HCT116 (cell line): ENCODE results near the gene CRTC1. TPM values are rescaled to one million over a fixed set of nuclear protein-coding genes. Genes with fewer than 3 reads are reported as not detected.

Experiments used
- ATAC-seq: fragments of 200-7000 bp; cut with Tn5 transposase; 2 replicates; pipeline ENCODE4 v1.9.1; 2020; ENCODE audit warnings: mild to moderate bottlenecking, moderate library complexity
- BruUV-seq: library from RNA; stranded (reverse); fragments of 400-500 nt; replicated peaks from 2 replicates; lab custom pipeline; 2021; lab: Mats Ljungman, UMichigan
- CTCF ChIA-PET: fragments of 300-600 bp; sonication (Branson Sonifier 250); formaldehyde crosslinking; loops from one replicate; lab custom pipeline; 2021; ENCODE audit warnings: antibody characterized with exemption; lab: Charles Lee
- POLR2A ChIA-PET: fragments of 300-600, 350-600 bp; sonication (Branson Sonifier 250); formaldehyde crosslinking; loops from one replicate; lab custom pipeline; 2021; ENCODE audit warnings: antibody characterized with exemption; lab: Charles Lee
- RAD21 ChIA-PET, 2 experiments: fragments of 300-600 bp; sonication (Branson Sonifier 250); formaldehyde crosslinking; loops; one replicate each; lab custom pipeline; 2023; ENCODE audit warnings: low total read pairs in 2 of 2; ENCODE audit not compliant: uncharacterized antibody in 2 of 2, unreplicated experiment in 2 of 2, low non-redundant PET in 1 of 2; lab: Charles Lee
- DNase-seq: peaks from one replicate; pipeline ENCODE4 v3.0.0-alpha.2; 2010; ENCODE audit warnings: low read depth, low spot score
- H2AFZ ChIP-seq: fragments of 200-600 bp; shearing (Covaris generic), sonication (generic); 2 replicates; pipeline ENCODE4 v1.6.1; 2017; ENCODE audit warnings: low read depth, mixed run types, mixed read lengths, antibody characterized with exemption, low read length; ENCODE audit not compliant: poor library complexity, severe bottlenecking
- H3K27ac ChIP-seq: 2 replicates; pipeline ENCODE4 v1.5.1; 2012; ENCODE audit warnings: low read depth, low read length
- H3K27me3 ChIP-seq: fragments of 200-600 bp; sonication (generic); 2 replicates; pipeline ENCODE4 v1.6.1; 2016; ENCODE audit warnings: mixed run types, low read length, mixed read lengths; ENCODE audit not compliant: insufficient read depth
- H3K36me3 ChIP-seq, 2 experiments: fragments of 200-500 bp in 1 of 2; fragments of 200-600 bp in 1 of 2; sonication (Bioruptor generic) in 1 of 2; sonication (generic) in 1 of 2; 2 replicates each; pipeline versions ENCODE4 v1.5.1 to v1.6.1; 2014 to 2016; ENCODE audit warnings: low read length in 2 of 2, inconsistent platforms in 1 of 2, mixed read lengths in 1 of 2, mixed run types in 1 of 2; ENCODE audit not compliant: insufficient read depth in 2 of 2, control insufficient read depth in 1 of 2
- H3K4me1 ChIP-seq, 2 experiments: fragments of 200-600 bp in 1 of 2; sonication (generic) in 1 of 2; 2 replicates each; pipeline versions ENCODE4 v1.5.1 to v1.6.1; 2012 to 2017; ENCODE audit warnings: low read length in 2 of 2, inconsistent platforms in 1 of 2, mild to moderate bottlenecking in 1 of 2, mixed read lengths in 1 of 2, mixed run types in 1 of 2, moderate library complexity in 1 of 2; ENCODE audit not compliant: insufficient read depth in 2 of 2, control insufficient read depth in 1 of 2
- H3K4me2 ChIP-seq: fragments of 200-600 bp; sonication (generic); 2 replicates; pipeline ENCODE4 v1.6.1; 2017; ENCODE audit warnings: mixed run types, low read length, mixed read lengths
- H3K4me3 ChIP-seq, 2 experiments: fragments of 200-600 bp in 1 of 2; sonication (generic) in 1 of 2; replicated peaks in 1 of 2; 2 replicates each; pipeline ENCODE4 v1.5.1; 2011 to 2016; ENCODE audit warnings: low read length in 2 of 2, control low read depth in 1 of 2, low read depth in 1 of 2, mild to moderate bottlenecking in 1 of 2, mixed read lengths in 1 of 2, mixed run types in 1 of 2
- H3K79me2 ChIP-seq: fragments of 200-600 bp; sonication (generic); 2 replicates; pipeline ENCODE4 v1.6.1; 2017; ENCODE audit warnings: mild to moderate bottlenecking, mixed run types, low read length, moderate library complexity, mixed read lengths; ENCODE audit not compliant: insufficient read depth
- H3K9ac ChIP-seq: fragments of 200-600 bp; sonication (generic); 2 replicates; pipeline ENCODE4 v1.6.1; 2016; ENCODE audit warnings: low read length, mixed read lengths
- H3K9me2 ChIP-seq: fragments of 200-600 bp; sonication (generic), shearing (Covaris generic); 2 replicates; pipeline ENCODE4 v1.6.1; 2017; ENCODE audit warnings: mixed run types, mild to moderate bottlenecking, moderate library complexity; ENCODE audit not compliant: insufficient read depth
- H3K9me3 ChIP-seq, 2 experiments: fragments of 200-500 bp in 1 of 2; fragments of 200-600 bp in 1 of 2; sonication (Bioruptor generic) in 1 of 2; sonication (generic) in 1 of 2; 2 replicates each; pipeline ENCODE4 v1.6.1; 2014 to 2017; ENCODE audit warnings: low read length in 2 of 2, mixed read lengths in 2 of 2, inconsistent platforms in 1 of 2, low read depth in 1 of 2, mild to moderate bottlenecking in 1 of 2, mixed run types in 1 of 2, moderate library complexity in 1 of 2; ENCODE audit not compliant: control insufficient read depth in 1 of 2, insufficient read depth in 1 of 2
- H4K20me1 ChIP-seq: fragments of 200-600 bp; sonication (generic), shearing (Covaris generic); 2 replicates; pipeline ENCODE4 v1.6.1; 2017; ENCODE audit warnings: mixed run types, mild to moderate bottlenecking, moderate library complexity; ENCODE audit not compliant: insufficient read depth
- CBX3 ChIP-seq: IDR thresholded peaks from 2 replicates; pipeline ENCODE4 v1.6.1; 2012; ENCODE audit warnings: low read depth
- CEBPB ChIP-seq: IDR thresholded peaks from 2 replicates; pipeline ENCODE4 v1.6.1; 2012; ENCODE audit warnings: low read depth
- EGR1 ChIP-seq: IDR thresholded peaks from 2 replicates; pipeline ENCODE4 v1.6.1; 2012; ENCODE audit warnings: low read depth
- EZH2 ChIP-seq: fragments of 200-600 bp; sonication (generic); IDR thresholded peaks from 2 replicates; pipeline ENCODE4 v1.6.1; 2017; ENCODE audit warnings: antibody characterized with exemption, mixed run types
- EZH2phosphoT487 ChIP-seq: fragments of 200-600 bp; IDR thresholded peaks from 2 replicates; pipeline ENCODE4 v1.6.1; 2018; ENCODE audit warnings: antibody characterized with exemption, borderline replicate concordance
- FOSL1 ChIP-seq: IDR thresholded peaks from 2 replicates; pipeline ENCODE4 v1.6.1; 2012; ENCODE audit warnings: low read depth
- JUND ChIP-seq: IDR thresholded peaks from 2 replicates; pipeline ENCODE4 v1.6.1; 2012
- POLR2AphosphoS5 ChIP-seq: IDR thresholded peaks from 2 replicates; pipeline ENCODE4 v1.6.1; 2011; ENCODE audit warnings: mild to moderate bottlenecking, low read depth, low read length, moderate library complexity
- RAD21 ChIP-seq: IDR thresholded peaks from 2 replicates; pipeline ENCODE4 v1.6.1; 2012; ENCODE audit warnings: low read depth, mild to moderate bottlenecking
- SIN3A ChIP-seq: IDR thresholded peaks from 2 replicates; pipeline ENCODE4 v1.6.1; 2012; ENCODE audit warnings: low read depth
- SP1 ChIP-seq: IDR thresholded peaks from 2 replicates; pipeline ENCODE4 v1.6.1; 2012; ENCODE audit warnings: low read depth
- SRF ChIP-seq: IDR thresholded peaks from 2 replicates; pipeline ENCODE4 v1.6.1; 2012; ENCODE audit warnings: low read depth
- TCF7L2 ChIP-seq: IDR thresholded peaks from 2 replicates; pipeline ENCODE4 v1.7.0; 2011; ENCODE audit warnings: borderline replicate concordance, inconsistent platforms; ENCODE audit not compliant: insufficient read depth, insufficient read length; ENCODE audit errors: extremely low read depth
- ZFX ChIP-seq: fragments of 450-650 bp; IDR thresholded peaks from 2 replicates; pipeline ENCODE4 v1.6.1; 2017
- ZNF274 ChIP-seq: fragments of 200-500 bp; sonication (Bioruptor generic); IDR thresholded peaks from 2 replicates; pipeline ENCODE4 v1.6.1; 2014; ENCODE audit warnings: mild to moderate bottlenecking, low read depth, low read length, inconsistent platforms
- intact Hi-C: fragments of 100-400 bp; cut with micrococcal nuclease; formaldehyde crosslinking; loops from 2 replicates; pipeline ENCODE4 v1.10.0; 2022
- total RNA-seq: library from RNA; stranded (reverse); gene quantifications from one replicate; pipeline ENCODE4 v1.2.1, GENCODE V29; 2021; ENCODE audit not compliant: unreplicated experiment
- TF ChIP-seq, protein P1 (sequence below): IDR thresholded peaks from 2 replicates; pipeline ENCODE4 v1.6.1; 2012
- TF ChIP-seq, protein P2 (sequence below): IDR thresholded peaks from 2 replicates; pipeline ENCODE4 v1.6.1; 2012; ENCODE audit warnings: low read depth
- TF ChIP-seq, protein P3 (sequence below), 3 experiments: fragments of 200-600 bp in 1 of 3; sonication (generic) in 1 of 3; IDR thresholded peaks in 2 of 3; conservative IDR thresholded peaks in 1 of 3; 2 replicates each; pipeline ENCODE4 v1.5.1; 2012 to 2017; ENCODE audit warnings: low read depth in 2 of 3, low read length in 2 of 3, antibody characterized with exemption in 1 of 3, borderline replicate concordance in 1 of 3, control low read depth in 1 of 3, mild to moderate bottlenecking in 1 of 3, mixed read lengths in 1 of 3, mixed run types in 1 of 3, moderate library complexity in 1 of 3; ENCODE audit not compliant: insufficient read depth in 1 of 3
- TF ChIP-seq, protein P4 (sequence below): IDR thresholded peaks from 2 replicates; pipeline ENCODE4 v1.6.1; 2011; ENCODE audit warnings: mild to moderate bottlenecking, low read length, moderate library complexity; ENCODE audit not compliant: insufficient replicate concordance; ENCODE audit errors: extremely low read depth

CRTC1 gene
- total RNA-seq, 1 experiment from 2014 or later = 14.9 TPM

DNA sequence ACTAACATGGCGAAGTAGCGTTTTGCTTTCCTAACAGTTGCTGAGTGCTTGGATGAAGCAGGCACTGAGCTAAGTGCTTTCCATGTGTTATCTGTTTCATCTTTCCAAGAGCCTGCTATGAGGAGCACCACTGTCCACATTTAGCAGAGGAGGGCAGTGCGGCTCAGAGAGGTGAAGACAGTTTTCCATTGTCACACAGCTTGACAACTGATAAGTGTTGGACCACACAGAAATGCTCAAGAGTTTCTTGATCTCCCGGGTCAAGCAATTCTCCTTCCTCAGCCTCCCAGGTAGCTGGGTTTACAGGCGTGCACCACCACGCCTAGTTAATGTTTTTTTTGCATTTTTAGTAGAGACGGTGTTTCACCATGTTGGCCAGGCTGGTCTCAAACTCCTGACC lies 6.8 kb upstream of the CRTC1 start:
- DNase-seq = no peak
- no TSS peak for BruUV-seq
- Histone ChIP-seq H3K27me3 (no peaks in the 10 kb centered on the region), H3K4me1 (peaks cover 18 to 29% of the 10 kb centered on the region in 2 experiments), H3K9me2 (no peaks in the 10 kb centered on the region), H3K79me2 (no peaks in the 10 kb centered on the region), H3K27ac (no peak overlapping the region), H2AFZ (no peak overlapping the region)
- ChIA-PET POLR2A (no interaction called here), CTCF (interaction anchor here (1.0 to 1.9 kb wide), 2 partner anchors 83 to 87 kb away, joined by 3 to 7 read pairs; no protein-coding TSS in a partner anchor)
- intact Hi-C loops = loop anchor here (2.0 to 5.0 kb wide), 3 partner anchors 88 to 224 kb away; partner anchors contain the start of gene REX1BD
- TF ChIP-seq, protein P1, sequence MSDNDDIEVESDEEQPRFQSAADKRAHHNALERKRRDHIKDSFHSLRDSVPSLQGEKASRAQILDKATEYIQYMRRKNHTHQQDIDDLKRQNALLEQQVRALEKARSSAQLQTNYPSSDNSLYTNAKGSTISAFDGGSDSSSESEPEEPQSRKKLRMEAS = no peak
- no peak for TF ChIP-seq JUND
- TF ChIP-seq SRF = no peak
- no peak for TF ChIP-seq EZH2
- no peak for TF ChIP-seq RAD21
- no peak for TF ChIP-seq POLR2AphosphoS5
- TF ChIP-seq SIN3A = no peak
- TF ChIP-seq CBX3 = no peak
- no peak for TF ChIP-seq TCF7L2
- TF ChIP-seq, protein P2, sequence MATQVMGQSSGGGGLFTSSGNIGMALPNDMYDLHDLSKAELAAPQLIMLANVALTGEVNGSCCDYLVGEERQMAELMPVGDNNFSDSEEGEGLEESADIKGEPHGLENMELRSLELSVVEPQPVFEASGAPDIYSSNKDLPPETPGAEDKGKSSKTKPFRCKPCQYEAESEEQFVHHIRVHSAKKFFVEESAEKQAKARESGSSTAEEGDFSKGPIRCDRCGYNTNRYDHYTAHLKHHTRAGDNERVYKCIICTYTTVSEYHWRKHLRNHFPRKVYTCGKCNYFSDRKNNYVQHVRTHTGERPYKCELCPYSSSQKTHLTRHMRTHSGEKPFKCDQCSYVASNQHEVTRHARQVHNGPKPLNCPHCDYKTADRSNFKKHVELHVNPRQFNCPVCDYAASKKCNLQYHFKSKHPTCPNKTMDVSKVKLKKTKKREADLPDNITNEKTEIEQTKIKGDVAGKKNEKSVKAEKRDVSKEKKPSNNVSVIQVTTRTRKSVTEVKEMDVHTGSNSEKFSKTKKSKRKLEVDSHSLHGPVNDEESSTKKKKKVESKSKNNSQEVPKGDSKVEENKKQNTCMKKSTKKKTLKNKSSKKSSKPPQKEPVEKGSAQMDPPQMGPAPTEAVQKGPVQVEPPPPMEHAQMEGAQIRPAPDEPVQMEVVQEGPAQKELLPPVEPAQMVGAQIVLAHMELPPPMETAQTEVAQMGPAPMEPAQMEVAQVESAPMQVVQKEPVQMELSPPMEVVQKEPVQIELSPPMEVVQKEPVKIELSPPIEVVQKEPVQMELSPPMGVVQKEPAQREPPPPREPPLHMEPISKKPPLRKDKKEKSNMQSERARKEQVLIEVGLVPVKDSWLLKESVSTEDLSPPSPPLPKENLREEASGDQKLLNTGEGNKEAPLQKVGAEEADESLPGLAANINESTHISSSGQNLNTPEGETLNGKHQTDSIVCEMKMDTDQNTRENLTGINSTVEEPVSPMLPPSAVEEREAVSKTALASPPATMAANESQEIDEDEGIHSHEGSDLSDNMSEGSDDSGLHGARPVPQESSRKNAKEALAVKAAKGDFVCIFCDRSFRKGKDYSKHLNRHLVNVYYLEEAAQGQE = no peak
- TF ChIP-seq EZH2phosphoT487 = no peak
- TF ChIP-seq FOSL1 = no peak
- no peak for TF ChIP-seq ZNF274
- TF ChIP-seq, protein P3, sequence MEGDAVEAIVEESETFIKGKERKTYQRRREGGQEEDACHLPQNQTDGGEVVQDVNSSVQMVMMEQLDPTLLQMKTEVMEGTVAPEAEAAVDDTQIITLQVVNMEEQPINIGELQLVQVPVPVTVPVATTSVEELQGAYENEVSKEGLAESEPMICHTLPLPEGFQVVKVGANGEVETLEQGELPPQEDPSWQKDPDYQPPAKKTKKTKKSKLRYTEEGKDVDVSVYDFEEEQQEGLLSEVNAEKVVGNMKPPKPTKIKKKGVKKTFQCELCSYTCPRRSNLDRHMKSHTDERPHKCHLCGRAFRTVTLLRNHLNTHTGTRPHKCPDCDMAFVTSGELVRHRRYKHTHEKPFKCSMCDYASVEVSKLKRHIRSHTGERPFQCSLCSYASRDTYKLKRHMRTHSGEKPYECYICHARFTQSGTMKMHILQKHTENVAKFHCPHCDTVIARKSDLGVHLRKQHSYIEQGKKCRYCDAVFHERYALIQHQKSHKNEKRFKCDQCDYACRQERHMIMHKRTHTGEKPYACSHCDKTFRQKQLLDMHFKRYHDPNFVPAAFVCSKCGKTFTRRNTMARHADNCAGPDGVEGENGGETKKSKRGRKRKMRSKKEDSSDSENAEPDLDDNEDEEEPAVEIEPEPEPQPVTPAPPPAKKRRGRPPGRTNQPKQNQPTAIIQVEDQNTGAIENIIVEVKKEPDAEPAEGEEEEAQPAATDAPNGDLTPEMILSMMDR (IDR thresholded peaks at IDR 0.05 in 2 of 3, conservative IDR thresholded peaks at IDR 0.05 in 1 of 3; ENCODE audit: borderline replicate concordance in 1 of 3, insufficient read depth in 1 of 3, low read depth in 2 of 3, low read length in 2 of 3) = no peak
- TF ChIP-seq, protein P4, sequence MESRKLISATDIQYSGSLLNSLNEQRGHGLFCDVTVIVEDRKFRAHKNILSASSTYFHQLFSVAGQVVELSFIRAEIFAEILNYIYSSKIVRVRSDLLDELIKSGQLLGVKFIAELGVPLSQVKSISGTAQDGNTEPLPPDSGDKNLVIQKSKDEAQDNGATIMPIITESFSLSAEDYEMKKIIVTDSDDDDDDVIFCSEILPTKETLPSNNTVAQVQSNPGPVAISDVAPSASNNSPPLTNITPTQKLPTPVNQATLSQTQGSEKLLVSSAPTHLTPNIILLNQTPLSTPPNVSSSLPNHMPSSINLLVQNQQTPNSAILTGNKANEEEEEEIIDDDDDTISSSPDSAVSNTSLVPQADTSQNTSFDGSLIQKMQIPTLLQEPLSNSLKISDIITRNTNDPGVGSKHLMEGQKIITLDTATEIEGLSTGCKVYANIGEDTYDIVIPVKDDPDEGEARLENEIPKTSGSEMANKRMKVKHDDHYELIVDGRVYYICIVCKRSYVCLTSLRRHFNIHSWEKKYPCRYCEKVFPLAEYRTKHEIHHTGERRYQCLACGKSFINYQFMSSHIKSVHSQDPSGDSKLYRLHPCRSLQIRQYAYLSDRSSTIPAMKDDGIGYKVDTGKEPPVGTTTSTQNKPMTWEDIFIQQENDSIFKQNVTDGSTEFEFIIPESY = no peak
- TF ChIP-seq SP1 = no peak
- TF ChIP-seq EGR1 = no peak
- TF ChIP-seq ZFX = no peak
- no peak for TF ChIP-seq CEBPB
- TF ChIP-seq, all 23 proteins: peak for 0
- Histone ChIP-seq H4K20me1 (no peaks in the 10 kb centered on the region), H3K9ac (no peak overlapping the region), H3K4me2 (no peak overlapping the region; the same call in 1 of the 2 replicates), H3K4me3 (no peak overlapping the region), H3K9me3 (no peaks in the 10 kb centered on the region), H3K36me3 (no peaks in the 10 kb centered on the region; a peak in 1 of 4 replicates)
- RAD21 ChIA-PET = interaction anchor here in 1 of 2 experiments (1.2 kb wide), 1 partner anchor 83 kb away, joined by 4 read pairs; no protein-coding TSS in a partner anchor
- no peak for ATAC-seq
